GM15510 (cell line): ENCODE data around the gene ABHD2.

Experiments
- POLR2A ChIP-seq: IDR thresholded peaks from 3 replicates; pipeline ENCODE4 v1.6.1; 2011; ENCODE audit warnings: borderline replicate concordance; ENCODE audit not compliant: insufficient read length; ENCODE audit errors: extremely low read depth

The ABHD2 gene

GRCh38 chr15:89125088-89125826 lies 37.0 kb downstream of the ABHD2 start:
- no peak for TF ChIP-seq POLR2A

GRCh38 chr15:89126009-89126408 lies 37.8 kb downstream of the ABHD2 start:
- no peak for TF ChIP-seq POLR2A

GRCh38 chr15:89127054-89127702 lies 38.9 kb downstream of the ABHD2 start:
- TF ChIP-seq POLR2A: no peak

GRCh38 chr15:89128320-89129122 lies 40.3 kb downstream of the ABHD2 start:
- no peak for TF ChIP-seq POLR2A

- no peak for TF ChIP-seq POLR2A
These were observed 41.0 kb downstream of the ABHD2 start for GRCh38 chr15:89129123-89129815.

- no peak for TF ChIP-seq POLR2A
These were observed 41.5 kb downstream of the ABHD2 start for GRCh38 chr15:89129816-89130134.

GRCh38 chr15:89130201-89130600 lies 41.9 kb downstream of the ABHD2 start:
- TF ChIP-seq POLR2A: no peak

GRCh38 chr15:89131731-89132130 lies 43.5 kb downstream of the ABHD2 start:
- no peak for TF ChIP-seq POLR2A

GRCh38 chr15:89132611-89133507 lies 44.6 kb downstream of the ABHD2 start:
- no peak for TF ChIP-seq POLR2A

GRCh38 chr15:89136078-89136806 lies 48.0 kb downstream of the ABHD2 start:
- TF ChIP-seq POLR2A: no peak

- TF ChIP-seq POLR2A: no peak
These were observed 48.8 kb downstream of the ABHD2 start for GRCh38 chr15:89136818-89137772.

GRCh38 chr15:89137926-89138325 lies 49.7 kb downstream of the ABHD2 start:
- TF ChIP-seq POLR2A: no peak
